ENCODE data around the gene ATP6V0C.

The ATP6V0C gene

GRCh38 chr16:2518823-2519710 lies 5.3 kb downstream of the ATP6V0C start:
- no peak overlapping the region for H3K18ac ChIP-seq (ENCODE audit: low read length)
- no peak overlapping the region for H3K14ac ChIP-seq (ENCODE audit: low read length)
- H3K9me3 ChIP-seq (ENCODE audit: insufficient read depth, low read depth, low read length) = no peaks in the 10 kb centered on the region
- no peak overlapping the region for H2AK5ac ChIP-seq (ENCODE audit: low read length)
- no peak overlapping the region for H2BK5ac ChIP-seq (ENCODE audit: low read depth, low read length, poor library complexity)
- H3K4me3 ChIP-seq (ENCODE audit: low read depth, low read length) = no peak overlapping the region
- H3K36me3 ChIP-seq (ENCODE audit: control insufficient read depth in 1 of 2, insufficient read depth in 2 of 2, low read length in 2 of 2) = peaks cover 35 to 36% of the 10 kb centered on the region in 2 experiments
- no peak overlapping the region for H2BK12ac ChIP-seq (ENCODE audit: low read length)
- H3K4me1 ChIP-seq (ENCODE audit: control insufficient read depth in 1 of 2, insufficient read depth in 2 of 2, low read length in 2 of 2) = peaks cover 33 to 46% of the 10 kb centered on the region in 2 experiments
- H2AFZ ChIP-seq (ENCODE audit: insufficient read depth, low read length, poor library complexity) = peak overlapping the region; percentile 31
- H4K8ac ChIP-seq (ENCODE audit: low read depth, low read length) = no peak overlapping the region
- H3K27me3 ChIP-seq (ENCODE audit: insufficient read depth, low read length) = no peaks in the 10 kb centered on the region
- no peak overlapping the region for H3K23ac ChIP-seq (ENCODE audit: low read length)
- H3K9ac ChIP-seq (ENCODE audit: low read length) = no peak overlapping the region
- H4K12ac ChIP-seq (ENCODE audit: low read depth, low read length) = no peak overlapping the region
- H3K4ac ChIP-seq (ENCODE audit: low read depth, low read length) = peak overlapping the region; percentile 98
- no peak overlapping the region for H3K27ac ChIP-seq (ENCODE audit: low read depth, low read length)
- H3K79me2 ChIP-seq (ENCODE audit: control insufficient read depth, insufficient read depth, low read length, poor library complexity) = peaks cover 44% of the 10 kb centered on the region
- WGBS (ENCODE audit: extremely low coverage, insufficient coverage, insufficient read length) = no CpG with 5 or more reads among the region's 39 CpGs
- no peak overlapping the region for H4K91ac ChIP-seq (ENCODE audit: low read depth, low read length)
- H3K79me1 ChIP-seq (ENCODE audit: low read length) = peaks cover 13% of the 10 kb centered on the region
- H2BK120ac ChIP-seq (ENCODE audit: insufficient read depth, low read length, poor library complexity) = no peak overlapping the region
- H3K4me2 ChIP-seq (ENCODE audit: low read length) = no peak overlapping the region
- DNase-seq = no peak

- no peak overlapping the region for H4K91ac ChIP-seq (ENCODE audit: low read depth, low read length)
- no peak overlapping the region for H2AFZ ChIP-seq (ENCODE audit: insufficient read depth, low read length, poor library complexity)
- H3K9ac ChIP-seq (ENCODE audit: low read length) = no peak overlapping the region
- H3K9me3 ChIP-seq (ENCODE audit: insufficient read depth, low read depth, low read length) = no peaks in the 10 kb centered on the region
- H3K27ac ChIP-seq (ENCODE audit: low read depth, low read length) = no peak overlapping the region
- peaks cover 8% of the 10 kb centered on the region for H3K79me1 ChIP-seq (ENCODE audit: low read length)
- no peak overlapping the region for H4K12ac ChIP-seq (ENCODE audit: low read depth, low read length)
- H3K18ac ChIP-seq (ENCODE audit: low read length) = no peak overlapping the region
- H2AK5ac ChIP-seq (ENCODE audit: low read length) = no peak overlapping the region
- H2BK120ac ChIP-seq (ENCODE audit: insufficient read depth, low read length, poor library complexity) = no peak overlapping the region
- no peak overlapping the region for H2BK12ac ChIP-seq (ENCODE audit: low read length)
- H4K8ac ChIP-seq (ENCODE audit: low read depth, low read length) = no peak overlapping the region
- no peak overlapping the region for H3K23ac ChIP-seq (ENCODE audit: low read length)
- H3K4me3 ChIP-seq (ENCODE audit: low read depth, low read length) = no peak overlapping the region
- H2BK5ac ChIP-seq (ENCODE audit: low read depth, low read length, poor library complexity) = no peak overlapping the region
- peaks cover 38 to 40% of the 10 kb centered on the region in 2 experiments for H3K36me3 ChIP-seq (ENCODE audit: control insufficient read depth in 1 of 2, insufficient read depth in 2 of 2, low read length in 2 of 2)
- H3K4me2 ChIP-seq (ENCODE audit: low read length) = peak overlapping the region; percentile 45
- H3K4me1 ChIP-seq (ENCODE audit: control insufficient read depth in 1 of 2, insufficient read depth in 2 of 2, low read length in 2 of 2) = peaks cover 33 to 45% of the 10 kb centered on the region in 2 experiments
- H3K4ac ChIP-seq (ENCODE audit: low read depth, low read length) = peak overlapping the region; percentile 34
- H3K79me2 ChIP-seq (ENCODE audit: control insufficient read depth, insufficient read depth, low read length, poor library complexity) = peaks cover 38% of the 10 kb centered on the region
- WGBS (ENCODE audit: extremely low coverage, insufficient coverage, insufficient read length) = no CpG with 5 or more reads among the region's 22 CpGs
- no peak for DNase-seq
- no peaks in the 10 kb centered on the region for H3K27me3 ChIP-seq (ENCODE audit: insufficient read depth, low read length)
- no peak overlapping the region for H3K14ac ChIP-seq (ENCODE audit: low read length)
Measured at GRCh38 chr16:2519711-2520080, 5.9 kb downstream of the ATP6V0C start.

- no peak within 1 kb of the TSS for H2BK12ac ChIP-seq (ENCODE audit: low read length)
- H3K4me3 ChIP-seq (ENCODE audit: low read depth, low read length) = peak within 1 kb of the TSS; percentile 89
- peak within 1 kb of the TSS; percentile 51 for H2AFZ ChIP-seq (ENCODE audit: insufficient read depth, low read length, poor library complexity)
- no peaks in the 10 kb centered on the region for H3K27me3 ChIP-seq (ENCODE audit: insufficient read depth, low read length)
- H3K18ac ChIP-seq (ENCODE audit: low read length) = peak within 1 kb of the TSS; percentile 67
- peak within 1 kb of the TSS; percentile 92 for H3K4me2 ChIP-seq (ENCODE audit: low read length)
- H3K4me1 ChIP-seq (ENCODE audit: control insufficient read depth in 1 of 2, insufficient read depth in 2 of 2, low read length in 2 of 2) = peaks cover 29 to 39% of the 10 kb centered on the region in 2 experiments
- H4K8ac ChIP-seq (ENCODE audit: low read depth, low read length) = peak within 1 kb of the TSS; percentile 89
- peak within 1 kb of the TSS; percentile 64 for H3K14ac ChIP-seq (ENCODE audit: low read length)
- peaks cover 32% of the 10 kb centered on the region for H3K79me2 ChIP-seq (ENCODE audit: control insufficient read depth, insufficient read depth, low read length, poor library complexity)
- H2AK5ac ChIP-seq (ENCODE audit: low read length) = peak within 1 kb of the TSS; percentile 90
- H3K4ac ChIP-seq (ENCODE audit: low read depth, low read length) = peak within 1 kb of the TSS; percentile 98
- H3K9ac ChIP-seq (ENCODE audit: low read length) = peak within 1 kb of the TSS; percentile 85
- peaks cover 41 to 42% of the 10 kb centered on the region in 2 experiments for H3K36me3 ChIP-seq (ENCODE audit: control insufficient read depth in 1 of 2, insufficient read depth in 2 of 2, low read length in 2 of 2)
- H3K9me3 ChIP-seq (ENCODE audit: insufficient read depth, low read depth, low read length) = no peaks in the 10 kb centered on the region
- H2BK120ac ChIP-seq (ENCODE audit: insufficient read depth, low read length, poor library complexity) = peak within 1 kb of the TSS; percentile 77
- DNase-seq = peak; percentile 90 to 91
- peak within 1 kb of the TSS; percentile 67 for H4K12ac ChIP-seq (ENCODE audit: low read depth, low read length)
- H3K23ac ChIP-seq (ENCODE audit: low read length) = no peak within 1 kb of the TSS
- peak within 1 kb of the TSS; percentile 65 for H2BK5ac ChIP-seq (ENCODE audit: low read depth, low read length, poor library complexity)
- H4K91ac ChIP-seq (ENCODE audit: low read depth, low read length) = peak within 1 kb of the TSS; percentile 57
- peaks cover 5% of the 10 kb centered on the region for H3K79me1 ChIP-seq (ENCODE audit: low read length)
- WGBS (ENCODE audit: extremely low coverage, insufficient coverage, insufficient read length) = no CpG with 5 or more reads among the region's 83 CpGs
- peak within 1 kb of the TSS; percentile 68 for H3K27ac ChIP-seq (ENCODE audit: low read depth, low read length)
Measured at GRCh38 chr16:2520097-2520783, 6.5 kb downstream of the ATP6V0C start, which contains the start of gene AMDHD2. AMDHD2 (plus strand) TSS chr16:2520371; CDS start chr16:2520459, 88 bp downstream.

GRCh38 chr16:2520784-2521531 lies 7.2 kb downstream of the ATP6V0C start:
- Histone ChIP-seq H3K4ac (ENCODE audit: low read depth, low read length) (peak overlapping the region; percentile 43), H3K27ac (ENCODE audit: low read depth, low read length) (peak overlapping the region; percentile 45), H3K23ac (ENCODE audit: low read length) (no peak overlapping the region), H3K9me3 (ENCODE audit: insufficient read depth, low read depth, low read length) (no peaks in the 10 kb centered on the region), H3K4me2 (ENCODE audit: low read length) (peak overlapping the region; percentile 92), H3K27me3 (ENCODE audit: insufficient read depth, low read length) (no peaks in the 10 kb centered on the region), H4K91ac (ENCODE audit: low read depth, low read length) (peak overlapping the region; percentile 57), H3K36me3 (ENCODE audit: control insufficient read depth in 1 of 2, insufficient read depth in 2 of 2, low read length in 2 of 2) (peaks cover 43 to 44% of the 10 kb centered on the region in 2 experiments), H3K79me2 (ENCODE audit: control insufficient read depth, insufficient read depth, low read length, poor library complexity) (peaks cover 26% of the 10 kb centered on the region), H3K18ac (ENCODE audit: low read length) (peak overlapping the region; percentile 61), H2BK5ac (ENCODE audit: low read depth, low read length, poor library complexity) (peak overlapping the region; percentile 65), H4K12ac (ENCODE audit: low read depth, low read length) (peak overlapping the region; percentile 67), H3K14ac (ENCODE audit: low read length) (peak overlapping the region; percentile 64), H2AFZ (ENCODE audit: insufficient read depth, low read length, poor library complexity) (peak overlapping the region; percentile 51), H2BK12ac (ENCODE audit: low read length) (no peak overlapping the region), H3K9ac (ENCODE audit: low read length) (peak overlapping the region; percentile 85), H3K79me1 (ENCODE audit: low read length) (peaks cover 5% of the 10 kb centered on the region), H4K8ac (ENCODE audit: low read depth, low read length) (peak overlapping the region; percentile 89), H2AK5ac (ENCODE audit: low read length) (peak overlapping the region; percentile 90), H2BK120ac (ENCODE audit: insufficient read depth, low read length, poor library complexity) (peak overlapping the region; percentile 77), H3K4me3 (ENCODE audit: low read depth, low read length) (peak overlapping the region; percentile 89), H3K4me1 (ENCODE audit: control insufficient read depth in 1 of 2, insufficient read depth in 2 of 2, low read length in 2 of 2) (peaks cover 26 to 34% of the 10 kb centered on the region in 2 experiments)
- DNase-seq = peak; percentile 88 to 94
- WGBS (ENCODE audit: extremely low coverage, insufficient coverage, insufficient read length) = no CpG with 5 or more reads among the region's 41 CpGs

Measured in trophoblast cell (in vitro differentiated cells and primary cell).